Transverse colon (tissue), 4 donors: ENCODE data around the gene CDX1. TPM values are rescaled to one million over a fixed set of nuclear protein-coding genes. Genes with fewer than 3 reads are reported as not detected.

Experiments used
- DNase-seq: peaks from one replicate; pipeline ENCODE4 v3.0.0-alpha.2; 2019
- H3K27ac ChIP-seq, 4 donors: fragments of 200-600 bp; sonication (generic); 2 replicates each; pipeline ENCODE4 v1.5.1; 2016 to 2018; ENCODE audit warnings: inconsistent platforms in 4 of 4
- H3K27me3 ChIP-seq: fragments of 200-600 bp; sonication (generic); 2 replicates; pipeline ENCODE4 v1.5.1; 2017; ENCODE audit warnings: inconsistent platforms
- H3K36me3 ChIP-seq, 4 donors: fragments of 200-600 bp; sonication (generic); 2 replicates each; pipeline ENCODE4 v1.5.1; 2017 to 2019; ENCODE audit warnings: inconsistent platforms in 4 of 4
- H3K4me1 ChIP-seq, 4 donors: fragments of 200-600 bp; sonication (generic); 2 replicates each; pipeline ENCODE4 v1.5.1; 2017 to 2020; ENCODE audit warnings: inconsistent platforms in 4 of 4
- H3K4me3 ChIP-seq, 4 donors: fragments of 200-600 bp; sonication (generic); 1 replicate in 1 of 4; 2 replicates in 3 of 4; pipeline versions ENCODE4 v1.5.1 to v1.6.1; 2017 to 2019; ENCODE audit warnings: inconsistent platforms in 4 of 4
- H3K9me3 ChIP-seq, 2 donors: fragments of 200-600 bp; sonication (generic); 2 replicates each; pipeline ENCODE4 v1.5.1; 2017 to 2019; ENCODE audit warnings: inconsistent platforms in 2 of 2
- EP300 ChIP-seq: sonication (generic); formaldehyde crosslinking; IDR thresholded peaks from one replicate; pipeline ENCODE4 v1.6.1; 2017; ENCODE audit warnings: antibody characterized with exemption, low read depth
- POLR2A ChIP-seq: fragments of 450-650 bp; IDR thresholded peaks from one replicate; pipeline ENCODE4 v1.6.1; 2016; ENCODE audit warnings: antibody characterized with exemption, mild to moderate bottlenecking, moderate library complexity
- POLR2AphosphoS5 ChIP-seq, 3 donors: sonication (generic); formaldehyde crosslinking; IDR thresholded peaks; one replicate each; pipeline ENCODE4 v1.6.1; 2016; ENCODE audit warnings: antibody characterized with exemption in 3 of 3
- WGBS, 2 donors: methylation state at CpG; one replicate each; pipeline ENCODE4 v1.1.5; 2018; ENCODE audit warnings: low coverage in 1 of 2; 5-methylcytosine and 5-hydroxymethylcytosine counted together
- in situ Hi-C, 4 donors: fragments of 200-750 bp; cut with MboI; loops; one replicate each; pipeline versions ENCODE4 v1.15.0 to v1.15.1; 2017; ENCODE audit warnings: low sequenced_read_pairs in 3 of 4, low pct_ligation_motif_present in 1 of 4, low pct_unique_long_range_greater_than_20kb in 1 of 4
- intact Hi-C: fragments of 100-400 bp; cut with DNase I; formaldehyde crosslinking; loops from one replicate; pipeline ENCODE4 v1.15.1; 2023; ENCODE audit warnings: low total_unique reads
- total RNA-seq, 4 donors: library from RNA; depleted of rRNA; stranded (reverse); fragments of >200 nt; gene quantifications; one replicate each; pipeline ENCODE4 v1.1.0, GENCODE V29; 2016
- TF ChIP-seq, protein P1 (sequence below), 5 experiments: fragments of 200-600 bp in 3 of 5; fragments of 450-650 bp in 2 of 5; sonication (generic) in 3 of 5; IDR thresholded peaks; 1 replicate in 2 of 5; 2 replicates in 3 of 5; pipeline ENCODE4 v1.5.1; 2016 to 2017; ENCODE audit warnings: antibody characterized with exemption in 5 of 5, inconsistent platforms in 3 of 5, mild to moderate bottlenecking in 2 of 5, moderate library complexity in 1 of 5

The CDX1 gene
- total RNA-seq, 4 donors from 2014 or later, result 249 to 540 (median 360) TPM

DNA sequence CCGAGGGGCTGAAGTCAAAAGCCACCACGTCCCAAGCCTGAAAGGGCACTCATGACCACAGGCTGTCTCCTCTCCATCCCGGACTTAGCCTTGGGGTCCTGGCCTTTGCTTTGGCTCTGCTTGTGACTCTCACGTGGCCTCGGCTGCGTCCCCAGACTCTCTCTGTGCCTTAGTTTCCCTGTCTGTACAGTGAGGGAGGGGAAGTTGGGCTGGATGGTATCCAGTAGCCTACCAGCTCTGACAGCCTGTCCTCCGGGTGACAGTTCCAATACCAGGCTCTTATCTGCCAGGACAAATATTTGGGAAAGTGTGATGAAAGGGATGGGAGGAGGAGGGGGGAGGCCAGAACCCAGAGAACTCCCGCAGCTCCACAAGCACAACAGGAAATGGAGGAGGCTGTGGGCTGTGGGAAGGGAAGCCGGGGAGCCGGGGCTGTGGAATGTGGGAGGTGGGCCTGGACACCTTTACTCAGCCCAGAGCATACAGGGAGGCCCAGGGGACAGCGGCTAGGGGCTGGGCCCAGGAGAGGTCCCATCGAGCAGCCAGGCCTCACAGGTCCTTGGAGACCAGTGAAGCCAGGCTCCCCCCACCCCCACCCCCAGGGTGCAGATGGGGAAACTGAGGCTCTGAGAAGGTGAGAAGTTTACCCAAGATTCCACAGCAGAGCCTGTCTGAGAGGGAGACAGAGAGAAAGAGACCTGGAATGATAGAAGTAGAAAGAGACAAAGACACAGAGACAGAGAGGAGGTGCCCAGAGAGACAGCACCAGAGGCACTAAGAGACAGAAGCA lies 29.2 kb upstream of the CDX1 start:
- TF ChIP-seq POLR2A (no peak), EP300 (no peak), POLR2AphosphoS5 (IDR thresholded peaks at IDR 0.05) (no peak)
- TF ChIP-seq, protein P1, sequence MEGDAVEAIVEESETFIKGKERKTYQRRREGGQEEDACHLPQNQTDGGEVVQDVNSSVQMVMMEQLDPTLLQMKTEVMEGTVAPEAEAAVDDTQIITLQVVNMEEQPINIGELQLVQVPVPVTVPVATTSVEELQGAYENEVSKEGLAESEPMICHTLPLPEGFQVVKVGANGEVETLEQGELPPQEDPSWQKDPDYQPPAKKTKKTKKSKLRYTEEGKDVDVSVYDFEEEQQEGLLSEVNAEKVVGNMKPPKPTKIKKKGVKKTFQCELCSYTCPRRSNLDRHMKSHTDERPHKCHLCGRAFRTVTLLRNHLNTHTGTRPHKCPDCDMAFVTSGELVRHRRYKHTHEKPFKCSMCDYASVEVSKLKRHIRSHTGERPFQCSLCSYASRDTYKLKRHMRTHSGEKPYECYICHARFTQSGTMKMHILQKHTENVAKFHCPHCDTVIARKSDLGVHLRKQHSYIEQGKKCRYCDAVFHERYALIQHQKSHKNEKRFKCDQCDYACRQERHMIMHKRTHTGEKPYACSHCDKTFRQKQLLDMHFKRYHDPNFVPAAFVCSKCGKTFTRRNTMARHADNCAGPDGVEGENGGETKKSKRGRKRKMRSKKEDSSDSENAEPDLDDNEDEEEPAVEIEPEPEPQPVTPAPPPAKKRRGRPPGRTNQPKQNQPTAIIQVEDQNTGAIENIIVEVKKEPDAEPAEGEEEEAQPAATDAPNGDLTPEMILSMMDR (IDR thresholded peaks at IDR 0.05), result no peak
- Histone ChIP-seq H3K4me1 (peaks cover 32 to 56% (median 46%) of the 10 kb centered on the region in 4 donors), H3K36me3 (no peaks in the 10 kb centered on the region), H3K9me3 (no peaks in the 10 kb centered on the region), H3K27ac (peak overlapping the region; percentile 74 to 89 (median 81)), H3K4me3 (no peak overlapping the region), H3K27me3 (no peaks in the 10 kb centered on the region)
- in situ Hi-C loops, result loop anchor here in 2 of 4 donors (25.0 kb wide), 1 partner anchor 300 kb away; the partner anchor contains the start of gene RPS14 (in 2 of the 2)
- intact Hi-C loops, result no loop called here
- 51% methylated on average over 12 of the region's 12 CpGs; no CpG with 5 or more reads in 1 of the 2 donors for WGBS, 2 donors
- no peak for DNase-seq

DNA sequence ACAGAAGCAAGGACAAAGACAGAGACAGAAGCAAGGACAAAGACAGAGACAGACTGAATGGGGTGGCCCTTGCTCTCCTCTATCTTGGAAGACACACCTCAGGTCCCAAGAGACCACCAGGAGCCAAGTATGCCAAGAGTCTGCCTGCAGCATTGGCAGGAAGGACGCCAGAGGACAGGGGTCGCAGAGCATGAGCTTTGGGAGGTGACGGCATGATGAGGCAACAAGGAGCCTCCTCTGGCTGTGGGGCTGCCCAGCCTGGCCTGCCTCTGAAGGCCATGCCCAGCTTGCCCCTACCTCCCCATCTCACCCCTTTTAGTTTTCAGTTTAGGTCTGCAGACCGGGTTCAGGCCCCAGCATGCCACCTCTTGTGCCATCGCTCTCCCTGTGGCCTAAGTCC lies 28.6 kb upstream of the CDX1 start:
- DNase-seq, result no peak
- no peak overlapping the region for H3K4me3 ChIP-seq
- intact Hi-C loops, result no loop called here
- peak overlapping the region; percentile 74 to 89 (median 81) for H3K27ac ChIP-seq
- peaks cover 34 to 60% (median 44%) of the 10 kb centered on the region in 4 donors for H3K4me1 ChIP-seq
- no peaks in the 10 kb centered on the region for H3K36me3 ChIP-seq
- TF ChIP-seq EP300, result no peak
- no peak for TF ChIP-seq POLR2AphosphoS5 (IDR thresholded peaks at IDR 0.05)
- no peak for TF ChIP-seq POLR2A
- TF ChIP-seq, protein P1 (IDR thresholded peaks at IDR 0.05), result no peak
- 69% methylated on average over 5 of the region's 5 CpGs; no CpG with 5 or more reads in 1 of the 2 donors for WGBS, 2 donors
- no peaks in the 10 kb centered on the region for H3K9me3 ChIP-seq
- in situ Hi-C loops, result loop anchor here in 2 of 4 donors (25.0 kb wide), 1 partner anchor 299 kb away; the partner anchor contains the start of gene RPS14 (in 2 of the 2)
- no peaks in the 10 kb centered on the region for H3K27me3 ChIP-seq

DNA sequence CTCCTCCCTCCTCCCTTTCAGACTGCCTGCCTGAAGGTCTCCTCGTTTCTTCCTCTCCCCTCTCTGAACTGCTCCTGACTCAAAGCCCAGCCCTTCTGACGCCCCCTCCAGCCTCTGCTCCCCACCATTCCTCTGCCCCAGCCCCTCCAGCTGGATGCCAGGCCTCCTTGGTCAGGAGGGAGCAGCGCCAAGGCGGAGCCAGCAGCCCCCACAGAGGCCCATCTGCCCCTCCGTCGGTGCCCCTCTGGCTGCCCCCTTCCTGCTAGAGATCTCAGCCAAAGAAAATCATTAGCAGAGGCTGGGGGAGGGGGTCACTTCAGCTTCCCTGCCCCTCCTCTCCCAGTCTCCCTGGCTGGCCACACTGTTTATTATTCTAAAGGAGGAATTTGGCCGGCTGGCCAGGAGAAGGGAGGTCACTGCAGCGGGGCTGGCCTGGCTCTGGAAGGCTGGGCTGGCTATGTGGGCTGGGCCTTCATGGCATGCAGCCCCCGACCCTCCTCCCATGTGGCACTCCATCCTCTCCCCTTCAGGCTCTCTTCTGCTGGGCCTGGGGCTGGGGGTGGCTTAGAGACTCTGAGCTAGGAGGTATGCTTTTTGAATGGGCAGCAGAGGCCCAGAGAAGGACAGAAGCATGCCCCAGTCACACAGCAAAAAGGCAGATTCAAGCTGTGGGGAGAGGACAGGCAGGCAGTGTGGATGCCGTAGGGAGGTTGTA lies 27.9 kb upstream of the CDX1 start:
- Histone ChIP-seq H3K27me3 (no peaks in the 10 kb centered on the region), H3K9me3 (no peaks in the 10 kb centered on the region), H3K4me1 (peaks cover 34 to 66% (median 47%) of the 10 kb centered on the region in 4 donors), H3K4me3 (no peak overlapping the region), H3K27ac (peak overlapping the region; percentile 74 to 89 (median 81)), H3K36me3 (no peaks in the 10 kb centered on the region)
- intact Hi-C loops (no loop called here), in situ Hi-C loops (loop anchor here in 2 of 4 donors (25.0 kb wide), 1 partner anchor 299 kb away; the partner anchor contains the start of gene RPS14 (in 2 of the 2))
- DNase-seq, result no peak
- TF ChIP-seq EP300, result no peak
- TF ChIP-seq, protein P1 (IDR thresholded peaks at IDR 0.05), result no peak
- no peak for TF ChIP-seq POLR2AphosphoS5 (IDR thresholded peaks at IDR 0.05)
- TF ChIP-seq POLR2A, result no peak
- 59% methylated on average over 10 of the region's 10 CpGs; no CpG with 5 or more reads in 1 of the 2 donors for WGBS, 2 donors

DNA sequence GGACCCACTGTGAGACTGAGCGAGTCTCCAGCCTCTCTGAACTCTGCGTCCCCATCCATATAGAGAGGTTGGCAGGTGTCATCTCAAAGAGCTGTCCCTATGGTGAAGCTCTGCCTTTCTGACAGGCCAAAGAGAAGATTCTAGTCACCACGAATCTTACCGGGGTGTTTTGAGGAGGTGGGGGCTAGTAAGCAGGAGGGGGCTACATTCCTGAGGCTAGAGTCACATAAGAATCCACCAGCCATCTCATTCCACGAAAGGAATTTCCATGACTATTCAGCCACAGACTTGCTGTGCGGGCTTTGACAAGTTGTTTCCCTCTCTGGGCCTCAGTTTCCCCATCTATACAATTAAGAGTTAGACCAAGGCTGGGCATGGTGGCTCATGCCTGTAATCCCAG lies 27.2 kb upstream of the CDX1 start:
- intact Hi-C loops, result no loop called here
- Histone ChIP-seq H3K4me3 (no peak overlapping the region), H3K36me3 (no peaks in the 10 kb centered on the region), H3K9me3 (no peaks in the 10 kb centered on the region), H3K27me3 (no peaks in the 10 kb centered on the region), H3K27ac (peak overlapping the region; percentile 74 to 89 (median 81)), H3K4me1 (peaks cover 34 to 72% (median 53%) of the 10 kb centered on the region in 4 donors)
- WGBS, 2 donors, result 80% methylated on average over 6 of the region's 6 CpGs; no CpG with 5 or more reads in 1 of the 2 donors
- no peak for DNase-seq
- in situ Hi-C loops, result loop anchor here in 2 of 4 donors (25.0 kb wide), 1 partner anchor 298 kb away; the partner anchor contains the start of gene RPS14 (in 2 of the 2)
- TF ChIP-seq POLR2AphosphoS5 (IDR thresholded peaks at IDR 0.05) (no peak), POLR2A (no peak), EP300 (no peak)
- TF ChIP-seq, protein P1 (IDR thresholded peaks at IDR 0.05), result no peak
